ENCODE data around the gene KRTAP3-3.
"Not testable (repeated sequence)": the region's sequence is repeated elsewhere in the genome, so short reads cannot be mapped to it uniquely, and the experiment has no call there.

KRTAP3-3 gene

GRCh38 chr17:41003926-41004325 lies 10.0 kb upstream of the KRTAP3-3 start:
- DNase-seq = no peak

DNA sequence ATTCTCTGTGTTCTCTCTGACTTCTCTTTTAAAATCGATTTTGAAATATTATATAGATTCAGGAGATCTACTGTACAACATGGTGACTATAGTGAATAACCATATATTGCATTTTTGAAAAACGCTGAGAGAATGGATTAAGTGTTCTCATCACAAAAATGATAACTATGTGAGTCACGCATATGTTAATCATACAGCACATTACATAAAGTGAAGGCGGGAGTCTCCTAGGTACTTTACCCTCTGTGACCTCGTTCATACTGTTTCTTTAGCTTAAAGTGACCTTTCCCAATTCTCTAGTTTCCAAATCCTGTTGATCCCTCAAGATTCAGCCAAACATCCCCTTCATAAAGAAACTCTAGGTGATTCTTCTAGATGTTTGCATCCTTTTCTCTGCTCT lies 8.8 kb upstream of the KRTAP3-3 start:
- no peak for DNase-seq

DNA sequence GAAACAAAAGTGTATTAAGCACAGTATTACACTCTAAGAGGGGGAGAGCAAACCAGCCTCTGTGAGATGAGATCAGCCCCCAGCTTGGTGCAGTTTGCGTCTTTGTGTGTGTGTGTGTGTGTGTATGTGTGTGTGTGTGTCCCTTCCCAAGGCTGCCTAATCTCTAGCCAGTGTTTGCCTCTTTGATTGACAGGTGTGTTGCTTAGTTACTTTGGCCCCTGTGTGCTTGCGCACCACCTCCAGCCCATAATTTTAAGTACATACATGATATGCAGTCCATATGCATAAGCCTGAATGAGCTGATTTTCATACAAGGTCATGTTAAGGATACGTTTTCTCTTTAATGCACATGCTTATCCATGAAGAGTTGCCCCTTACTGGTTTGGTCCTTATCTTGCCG lies 7.8 kb upstream of the KRTAP3-3 start:
- DNase-seq = no peak

DNA sequence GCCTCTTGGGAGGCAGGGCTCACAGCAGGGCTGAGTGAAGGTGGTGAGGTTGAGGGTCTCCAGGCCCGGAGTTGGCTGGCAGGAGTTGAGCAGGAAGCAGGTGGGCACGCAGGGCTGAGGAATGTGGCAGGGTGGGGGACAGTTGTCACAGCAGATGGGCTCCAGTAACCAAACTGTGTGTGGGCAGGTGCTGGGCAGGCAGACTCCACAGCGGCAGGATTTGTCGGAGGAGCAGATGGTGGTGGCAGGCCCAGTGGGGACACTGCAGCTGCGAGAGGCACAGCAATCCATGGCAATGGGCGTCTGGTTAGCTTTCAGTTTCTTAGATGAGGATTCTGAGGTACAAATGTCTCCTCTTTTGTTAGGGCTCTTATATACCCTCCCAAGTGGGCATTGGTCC lies 5.6 kb upstream of the KRTAP3-3 start, which contains the start of gene KRTAP3-2:
KRTAP3-2 (minus strand) TSS at position 344 of the 400 bp plus-strand sequence; CDS start at position 291, 53 bp downstream.
- not testable (repeated sequence) for DNase-seq

DNA sequence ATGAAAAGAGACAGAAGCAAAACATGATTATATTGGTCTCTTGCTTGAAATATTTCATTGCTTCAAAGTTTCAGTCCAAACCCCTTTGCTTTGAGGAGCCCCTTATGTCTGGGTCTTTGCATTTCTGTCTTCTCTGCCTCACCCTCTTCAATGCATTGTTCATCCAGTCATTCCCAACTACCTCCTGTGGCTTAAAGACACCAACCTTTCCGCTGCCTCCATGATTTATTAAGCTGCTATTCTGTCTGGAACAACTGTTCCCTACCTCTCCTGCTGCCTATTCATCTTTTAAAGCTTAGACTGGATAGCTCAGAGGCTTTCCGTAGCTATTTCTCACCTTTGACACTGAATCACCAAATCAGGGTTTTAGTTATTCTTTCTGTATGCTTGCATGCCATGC lies 3.4 kb upstream of the KRTAP3-3 start:
- no peak for DNase-seq

DNA sequence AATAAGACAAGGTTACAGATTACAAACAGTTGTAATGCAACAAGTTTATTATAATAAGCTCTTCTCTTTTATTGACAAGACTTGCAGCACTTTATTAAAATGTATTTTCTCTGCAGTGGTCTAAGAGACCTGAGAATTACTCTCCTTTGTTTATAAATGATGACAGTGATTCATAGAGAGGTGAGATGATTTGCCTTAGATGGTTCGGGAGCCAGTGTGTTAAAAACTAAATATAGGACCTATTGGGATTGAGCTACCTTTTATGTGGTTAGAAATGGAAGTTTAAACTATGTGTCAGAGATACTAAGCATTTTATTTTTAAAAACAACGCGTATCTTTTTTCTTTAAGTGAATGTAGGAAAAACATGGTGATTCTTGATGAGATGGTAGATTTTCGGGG lies 2.9 kb upstream of the KRTAP3-3 start:
- DNase-seq = no peak

- no peak for DNase-seq
Measured at GRCh38 chr17:40995116-40995515, 1.2 kb upstream of the KRTAP3-3 start.

DNA sequence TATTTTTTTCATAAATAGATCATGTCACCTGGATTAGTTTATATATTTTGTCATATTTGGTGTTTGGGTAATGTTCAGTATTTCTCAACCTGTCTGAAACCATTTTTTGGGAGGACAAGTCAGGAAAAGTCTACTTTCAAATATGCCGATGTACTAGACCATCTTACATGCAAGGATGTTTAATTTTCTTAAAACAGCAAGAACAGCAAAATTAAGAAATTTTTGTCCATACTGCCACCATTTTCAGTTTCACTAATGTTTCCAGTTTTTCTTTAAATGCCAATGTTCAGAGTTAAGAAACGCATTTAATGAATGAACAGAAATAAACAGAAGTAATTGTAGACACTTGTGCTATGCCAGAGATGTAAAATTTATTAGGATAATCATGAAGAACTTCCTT lies 880 bp downstream of the KRTAP3-3 start:
- no peak for DNase-seq

- DNase-seq = no peak
Measured at GRCh38 chr17:40992666-40993065, 1.3 kb downstream of the KRTAP3-3 start.

- no peak for DNase-seq
Measured at GRCh38 chr17:40986920-40987319, 7.0 kb downstream of the KRTAP3-3 start.

GRCh38 chr17:40984226-40984625 lies 9.7 kb downstream of the KRTAP3-3 start, which contains the start of gene KRT40:
KRT40 (minus strand) TSS chr17:40984326; CDS start chr17:40984273, 53 bp downstream.
- DNase-seq = no peak

DNA sequence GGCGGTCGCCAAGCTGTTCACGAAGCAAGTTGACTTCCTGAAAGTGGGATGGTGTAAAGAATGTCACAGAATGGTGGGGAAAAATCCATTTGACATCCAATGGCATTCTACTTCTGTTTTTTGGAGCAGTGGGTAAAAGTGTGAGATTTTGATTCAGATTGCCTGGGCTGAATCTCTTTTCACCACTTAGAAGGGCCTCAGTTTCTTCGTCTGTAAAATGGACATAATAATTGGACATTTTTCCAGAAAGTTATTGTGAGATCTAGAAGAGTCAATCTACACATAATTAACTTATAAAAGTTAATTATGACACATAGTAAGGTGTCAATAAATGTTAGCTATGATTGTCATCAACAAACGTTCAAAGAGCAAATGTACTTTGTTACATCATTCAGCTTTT lies 12.8 kb downstream of the KRTAP3-3 start:
- no peak for DNase-seq

- no peak for DNase-seq
Measured at GRCh38 chr17:40980596-40980995, 13.4 kb downstream of the KRTAP3-3 start.

GRCh38 chr17:40980117-40980516 lies 13.8 kb downstream of the KRTAP3-3 start:
- no peak for DNase-seq

- DNase-seq = no peak
Measured at GRCh38 chr17:40978575-40979151, 15.3 kb downstream of the KRTAP3-3 start.

- no peak for DNase-seq
Measured at GRCh38 chr17:40975516-40975915, 18.4 kb downstream of the KRTAP3-3 start.

GRCh38 chr17:40974366-40974765 lies 19.6 kb downstream of the KRTAP3-3 start:
- no peak for DNase-seq

DNA sequence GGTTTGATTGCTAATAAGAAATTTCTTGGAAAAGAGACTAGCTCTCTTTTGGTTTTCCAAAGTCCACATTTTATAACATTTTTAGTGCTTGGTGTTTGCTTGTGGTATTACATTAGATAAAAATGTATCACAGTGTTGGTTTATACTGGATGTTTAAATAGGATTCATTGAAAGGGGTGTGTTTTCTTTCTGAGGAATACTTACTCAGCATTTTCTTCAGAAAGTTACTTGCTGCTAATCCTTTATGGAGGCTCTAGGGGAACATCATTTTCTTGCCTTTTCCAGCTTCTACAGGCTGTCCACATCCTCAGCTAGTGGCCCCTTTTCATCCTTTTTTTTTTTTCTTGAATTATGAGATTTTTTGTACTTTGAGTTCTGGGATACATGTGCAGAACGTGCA lies 26.4 kb downstream of the KRTAP3-3 start:
- no peak for DNase-seq

- DNase-seq = no peak
Measured at GRCh38 chr17:40966848-40967247, 27.1 kb downstream of the KRTAP3-3 start, which contains the start of gene KRT39. KRT39 (minus strand) TSS chr17:40966948; CDS start chr17:40966856, 92 bp downstream.

GRCh38 chr17:40963838-40964237 lies 30.1 kb downstream of the KRTAP3-3 start:
- DNase-seq = no peak

DNA sequence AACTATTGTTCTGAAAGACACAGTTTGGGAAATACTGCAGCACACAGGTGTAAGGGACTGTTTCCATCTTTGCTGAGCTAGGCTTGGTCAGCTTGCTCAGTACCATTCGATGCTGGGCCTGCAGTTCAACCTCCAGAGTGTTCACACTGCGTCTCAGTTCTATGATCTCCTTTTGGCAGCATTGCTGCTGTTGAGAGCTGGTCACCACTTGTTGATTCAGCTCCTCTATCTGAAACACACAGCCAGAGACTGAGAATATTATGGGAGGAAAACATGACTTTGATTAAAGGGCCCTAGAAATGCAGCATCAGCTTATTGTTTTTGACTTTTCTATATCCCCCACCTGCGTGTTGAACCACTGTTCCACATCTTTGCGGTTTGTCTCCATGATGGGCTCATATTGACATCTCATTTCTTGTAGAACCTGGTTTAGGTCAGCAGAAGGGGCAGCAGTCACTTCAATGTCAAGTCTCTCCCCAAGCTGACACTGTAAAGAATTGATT lies 31.9 kb downstream of the KRTAP3-3 start:
- DNase-seq = no peak

- DNase-seq = no peak
Measured at GRCh38 chr17:40961591-40961990, 32.4 kb downstream of the KRTAP3-3 start.

DNA sequence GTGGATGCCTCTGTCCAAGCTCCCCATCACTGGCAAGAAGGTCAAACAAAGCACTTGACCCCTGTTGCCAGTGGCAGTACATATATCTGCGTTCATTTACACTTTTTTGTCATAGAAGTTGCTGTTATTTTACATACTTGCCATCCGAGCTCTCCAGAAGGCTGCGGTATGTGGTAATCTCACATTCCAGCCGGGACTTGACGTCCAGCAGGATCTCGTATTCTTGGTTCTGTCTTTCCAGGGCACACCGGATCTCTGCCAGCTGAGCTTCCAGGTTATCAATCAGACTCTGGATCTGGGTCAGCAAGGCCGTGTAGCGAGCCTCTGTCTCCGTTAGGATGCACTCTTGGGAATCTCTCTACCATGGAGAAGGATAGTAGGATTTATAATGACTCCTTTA lies 33.8 kb downstream of the KRTAP3-3 start:
- no peak for DNase-seq

DNA sequence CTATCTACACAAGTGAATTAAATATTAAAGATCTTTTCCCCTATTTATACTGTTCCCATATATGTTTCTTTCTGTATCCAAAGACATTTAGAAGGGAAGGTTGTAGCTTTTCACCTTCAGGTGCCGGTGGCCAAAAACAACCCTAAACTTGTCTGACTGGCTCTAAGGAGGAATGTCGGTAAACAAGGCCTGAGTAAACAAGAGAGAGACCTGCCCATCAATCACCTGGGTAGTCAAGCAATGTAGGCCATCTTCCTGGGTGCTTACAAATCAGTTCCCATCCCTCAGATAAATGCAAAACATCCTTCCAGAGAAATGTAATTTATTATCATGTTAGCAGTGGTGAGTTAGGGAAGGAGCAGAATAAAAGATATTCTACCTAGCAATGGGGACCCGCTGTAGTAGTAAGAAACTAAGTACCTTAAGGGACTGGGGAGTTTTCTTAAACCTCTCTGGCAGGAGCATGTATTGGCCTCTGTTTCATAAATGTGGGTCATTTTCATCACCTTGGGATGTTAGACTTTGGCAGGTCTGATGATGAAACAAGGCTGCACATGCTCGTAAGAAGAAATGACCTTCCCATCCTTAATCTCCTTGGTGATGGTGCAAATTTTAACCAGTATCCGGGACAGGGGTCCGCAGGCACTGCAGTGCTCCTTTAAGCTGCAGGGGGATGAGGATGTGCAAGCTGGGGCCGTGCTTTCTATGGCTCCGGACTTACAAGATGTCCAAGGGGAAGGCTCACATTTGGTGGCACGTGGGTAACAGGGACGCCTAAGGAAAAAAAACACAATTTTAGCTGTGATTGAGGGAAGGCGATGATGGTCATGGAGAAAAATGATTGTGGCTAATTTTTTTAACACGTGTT lies 35.6 kb downstream of the KRTAP3-3 start:
- DNase-seq = no peak
